Activated CD4-positive, alpha-beta T cell treated with anti-CD3 and anti-CD28 coated beads, Interleukin-2, amount 50 U/mL, for 48 hours (primary cell): ENCODE results near the gene SERAC1.

Experiments used
- DNase-seq, 2 experiments: peaks; one replicate each; pipeline ENCODE4 v3.0.0-alpha.2; 2020

SERAC1 gene

GRCh38 chr6:158073776-158074175, 94.3 kb downstream of the SERAC1 start:
- no peak for DNase-seq

- DNase-seq: peak; percentile 76 to 80
Observed at GRCh38 chr6:158072083-158072721, 95.9 kb downstream of the SERAC1 start.

GRCh38 chr6:158071121-158072082, 96.7 kb downstream of the SERAC1 start:
- no peak for DNase-seq

GRCh38 chr6:158070513-158070912, 97.5 kb downstream of the SERAC1 start:
- DNase-seq: no peak

DNA sequence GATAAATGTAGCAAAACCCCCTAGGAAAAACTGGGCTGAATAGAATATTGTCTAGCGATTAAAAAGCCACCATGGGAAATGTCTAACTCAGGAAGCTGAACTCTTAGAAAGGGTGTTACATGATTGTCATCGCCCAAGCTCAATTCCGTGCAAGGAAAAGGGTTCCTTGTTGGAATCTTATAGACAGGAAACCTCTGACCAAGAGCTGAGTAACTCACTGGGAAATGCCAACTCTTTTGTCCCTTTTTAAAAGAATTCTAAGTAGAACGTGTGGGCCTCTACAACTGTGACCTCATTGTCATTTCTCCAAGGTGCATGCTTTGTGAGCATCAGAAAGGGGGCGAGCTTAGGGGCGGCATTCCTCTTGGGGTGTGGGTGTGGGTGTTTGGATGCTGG, 98.3 kb downstream of the SERAC1 start:
- DNase-seq: no peak

GRCh38 chr6:158068893-158069799, 98.9 kb downstream of the SERAC1 start:
- peak in 1 of 2 experiments; percentile 35 for DNase-seq

DNA sequence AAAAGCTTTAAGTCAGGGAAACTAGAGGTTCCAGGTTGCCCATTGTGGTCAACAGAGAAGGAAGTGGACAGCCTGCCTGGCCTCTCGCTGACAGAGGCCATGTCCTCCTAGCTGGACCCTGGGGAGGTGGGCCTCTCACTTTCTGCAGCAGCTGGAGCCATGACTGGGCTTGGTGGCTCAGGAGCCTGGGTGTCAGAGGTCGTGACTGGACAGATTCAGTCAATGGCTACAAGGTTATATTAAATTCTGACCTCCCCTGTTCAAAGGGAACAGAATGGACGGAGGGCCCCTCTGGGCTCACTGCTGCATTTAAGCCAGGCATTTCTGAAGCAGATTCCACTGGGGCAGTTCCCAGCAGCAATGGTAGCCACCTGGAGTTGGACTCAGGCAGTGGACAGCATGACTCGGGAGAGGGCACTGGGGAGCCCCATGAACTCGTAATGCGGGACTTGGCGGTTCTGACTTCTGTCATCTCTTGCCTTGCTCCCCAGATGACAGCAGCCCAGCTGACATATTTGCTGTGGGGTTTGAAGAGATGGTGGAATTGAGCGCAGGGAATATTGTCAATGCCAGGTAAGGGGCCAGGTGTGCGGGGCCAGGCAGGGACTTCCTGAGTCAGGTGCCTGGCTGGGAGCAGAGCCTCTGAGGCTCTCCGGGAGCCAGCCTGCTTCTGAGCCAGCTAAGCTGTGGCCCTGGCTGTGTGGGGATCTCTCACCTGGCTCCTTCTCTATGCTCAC, 99.7 kb downstream of the SERAC1 start:
- no peak for DNase-seq

GRCh38 chr6:158067436-158068015, 100.5 kb downstream of the SERAC1 start:
- no peak for DNase-seq

DNA sequence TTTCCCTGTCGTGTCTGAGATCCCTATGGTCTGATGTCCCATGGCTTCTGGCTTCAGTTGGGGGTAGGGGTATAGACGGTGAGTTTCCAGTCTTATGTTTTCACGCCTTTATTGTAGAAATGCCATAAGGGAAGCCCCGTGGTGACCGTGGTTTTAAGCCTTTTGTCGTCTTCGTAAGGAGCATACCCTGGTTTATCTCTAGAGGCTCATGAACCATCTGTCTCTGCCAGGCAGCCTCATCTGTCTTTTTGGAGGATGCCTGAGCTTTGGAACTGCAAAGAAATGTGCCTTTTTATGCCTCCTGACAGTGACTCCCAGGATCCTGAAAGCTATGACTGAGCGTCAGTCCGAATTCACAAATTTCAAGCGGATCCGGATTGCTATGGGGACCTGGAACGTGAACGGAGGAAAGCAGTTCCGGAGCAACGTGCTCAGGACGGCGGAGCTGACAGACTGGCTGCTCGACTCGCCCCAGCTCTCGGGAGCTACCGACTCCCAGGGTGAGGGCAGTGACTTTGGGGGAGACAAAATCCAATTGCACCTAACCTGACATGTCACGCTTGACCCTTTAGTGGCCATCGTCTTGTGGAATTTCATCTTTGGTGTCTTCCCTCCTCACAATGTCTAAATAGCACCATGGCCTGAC, 101.8 kb downstream of the SERAC1 start:
- DNase-seq: no peak

- DNase-seq: no peak
Observed at GRCh38 chr6:158064725-158065251, 103.3 kb downstream of the SERAC1 start.

- DNase-seq: no peak
Observed at GRCh38 chr6:158063736-158064135, 104.3 kb downstream of the SERAC1 start.

DNA sequence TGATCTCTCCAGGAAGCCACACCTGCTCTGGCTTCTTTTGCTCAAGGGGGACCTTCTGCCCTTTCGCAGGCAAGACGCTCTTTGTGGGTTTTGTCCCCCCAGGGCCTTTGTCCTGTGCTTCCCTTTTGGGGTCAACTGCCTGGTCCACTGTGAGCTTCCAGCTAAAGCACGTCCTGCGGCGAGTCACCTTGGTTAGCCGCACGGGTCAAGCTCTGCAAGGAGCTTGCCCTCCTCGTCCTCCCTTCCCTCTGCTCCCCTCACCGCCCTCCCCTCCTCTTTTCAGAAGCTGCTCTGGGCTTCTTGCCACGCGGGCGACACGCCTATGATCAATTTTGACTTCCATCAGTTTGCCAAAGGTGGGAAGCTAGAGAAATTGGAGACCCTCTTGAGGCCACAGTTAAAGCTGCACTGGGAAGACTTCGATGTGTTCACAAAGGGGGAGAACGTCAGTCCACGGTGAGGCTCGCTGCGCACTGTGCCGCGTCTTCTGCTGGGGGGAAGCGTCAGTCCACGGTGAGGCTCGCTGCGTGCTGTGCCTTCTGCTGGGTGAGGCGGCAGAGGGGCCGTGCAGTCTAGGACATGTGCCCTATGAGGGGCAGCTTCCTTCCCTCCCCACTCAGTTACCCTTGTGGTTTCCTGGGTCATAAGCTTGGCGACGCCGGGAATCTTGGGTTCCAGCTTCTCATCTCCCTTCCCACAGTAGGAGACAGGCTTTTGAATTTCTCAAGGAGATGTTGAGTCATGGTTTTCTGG, 106.2 kb downstream of the SERAC1 start:
- DNase-seq: no peak

DNA sequence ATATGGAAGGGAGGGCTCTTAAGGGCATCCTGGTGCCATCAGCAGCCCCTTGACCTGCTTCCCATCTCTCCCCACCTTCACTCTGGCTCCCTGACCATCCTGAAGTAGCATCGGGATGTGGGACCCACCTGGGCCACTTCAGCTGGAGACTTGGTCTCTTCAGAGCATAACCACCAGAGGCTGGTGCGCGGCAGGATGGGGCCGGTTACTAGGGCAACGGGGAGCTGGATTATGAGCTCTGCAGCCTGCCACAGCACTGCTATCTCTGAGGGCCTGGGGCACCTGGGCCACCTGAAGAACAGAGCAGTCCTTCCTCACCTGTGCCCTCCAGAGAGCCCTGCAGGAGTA, 106.7 kb downstream of the SERAC1 start:
- DNase-seq: no peak

- no peak for DNase-seq
Observed at GRCh38 chr6:158060455-158061360, 107.4 kb downstream of the SERAC1 start.
